SHP77 treated with DMSO at 0.1 percent for 48 hours (cell line): ENCODE results near the gene APMAP.

Source experiments
- DNase-seq: peaks from one replicate; lab custom pipeline; 2025; lab: John Stamatoyannopoulos, UW

APMAP gene

GRCh38 chr20:24987244-24987643, 5.3 kb downstream of the APMAP start:
- DNase-seq = no peak

GRCh38 chr20:24986436-24987015, 6.0 kb downstream of the APMAP start:
- no peak for DNase-seq

- no peak for DNase-seq
Observed at GRCh38 chr20:24985802-24986201, 6.7 kb downstream of the APMAP start.

DNA sequence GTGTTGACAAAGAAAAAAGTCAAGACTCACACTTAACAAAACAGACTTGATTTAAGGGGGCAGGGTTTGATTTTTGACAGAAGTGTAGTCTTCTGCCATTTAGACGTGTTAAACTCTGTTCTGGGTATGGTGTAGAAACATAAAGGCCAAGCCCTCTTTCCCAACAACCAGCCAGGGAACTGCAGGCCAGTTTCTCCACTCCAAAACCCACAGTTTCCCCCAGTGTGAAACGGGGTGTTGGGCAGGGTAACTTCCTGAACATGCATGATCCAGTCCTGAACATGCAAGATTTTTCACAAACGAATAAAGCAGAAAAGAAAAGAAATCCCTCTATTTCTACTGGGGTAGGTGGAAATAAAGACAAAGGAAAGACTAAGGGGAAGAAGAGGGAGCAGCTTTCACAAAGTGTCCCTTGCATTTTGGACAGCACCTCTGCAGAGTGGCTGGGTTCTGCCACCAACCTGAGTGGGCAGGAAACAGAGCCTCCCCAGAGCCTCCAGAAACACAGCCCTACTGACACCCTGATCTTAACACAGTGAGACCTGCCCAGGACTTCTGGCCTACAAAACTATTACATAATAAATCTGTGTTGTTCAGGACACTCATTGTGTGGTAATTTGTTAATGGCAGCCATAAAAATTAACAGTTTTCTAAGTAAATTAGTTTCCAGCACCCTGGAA, 7.5 kb downstream of the APMAP start:
- no peak for DNase-seq

- no peak for DNase-seq
Observed at GRCh38 chr20:24983896-24984295, 8.7 kb downstream of the APMAP start.

- no peak for DNase-seq
Observed at GRCh38 chr20:24981790-24982189, 10.8 kb downstream of the APMAP start.

DNA sequence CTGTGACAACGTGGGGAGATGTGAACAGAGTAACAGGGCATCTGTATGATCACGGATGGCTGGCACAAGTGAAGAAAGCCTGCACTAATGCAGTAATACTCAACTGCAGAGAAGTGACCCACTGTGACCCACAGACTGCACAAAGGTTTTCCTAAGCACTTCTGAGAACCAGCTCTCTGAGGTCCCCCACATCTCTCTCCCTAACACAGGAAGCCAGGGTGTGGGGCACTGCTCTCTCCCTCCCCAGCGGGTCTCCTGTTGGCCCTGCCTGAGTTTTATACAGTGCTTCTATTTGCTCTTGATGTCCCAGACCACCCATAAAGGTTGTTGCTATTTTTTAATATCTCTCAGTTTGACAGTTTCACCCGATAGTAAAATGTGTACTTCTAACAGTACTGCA, 11.3 kb downstream of the APMAP start:
- DNase-seq = no peak

DNA sequence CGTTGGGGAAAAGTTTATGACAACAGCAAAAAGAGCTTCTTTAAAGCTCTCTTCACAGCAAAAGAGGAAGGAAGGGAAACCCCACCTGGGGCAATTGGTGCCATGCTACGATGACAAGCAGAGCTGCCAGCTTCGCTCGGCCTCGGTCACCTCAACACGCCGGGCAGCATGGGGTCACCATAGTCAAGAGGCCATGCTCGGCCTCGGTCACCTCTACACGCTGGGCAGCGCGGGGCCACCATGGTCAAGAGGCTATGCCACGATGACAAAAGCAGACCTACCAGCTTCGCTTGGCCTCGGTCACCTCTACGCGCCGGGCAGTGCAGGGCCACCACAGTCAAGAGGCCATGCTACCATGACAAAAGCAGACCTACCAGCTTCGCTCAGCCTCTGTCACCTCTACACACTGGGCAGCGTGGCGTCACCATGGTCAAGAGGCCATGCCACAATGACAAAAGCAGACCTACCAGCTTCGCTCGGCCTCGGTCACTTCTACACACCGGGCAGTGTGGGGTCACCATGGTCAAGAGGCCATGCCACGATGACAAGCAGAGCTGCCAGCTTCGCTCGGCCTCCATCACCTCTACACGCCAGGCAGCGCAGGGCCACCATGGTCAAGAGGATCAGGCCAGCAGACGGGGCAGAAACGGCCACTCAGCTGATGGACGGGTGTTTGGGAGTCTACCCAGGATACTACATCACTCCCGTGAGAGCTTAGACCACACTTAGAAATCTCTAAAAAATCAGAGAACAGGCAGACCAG, 12.1 kb downstream of the APMAP start:
- no peak for DNase-seq

- no peak for DNase-seq
Observed at GRCh38 chr20:24979036-24979960, 13.3 kb downstream of the APMAP start.

DNA sequence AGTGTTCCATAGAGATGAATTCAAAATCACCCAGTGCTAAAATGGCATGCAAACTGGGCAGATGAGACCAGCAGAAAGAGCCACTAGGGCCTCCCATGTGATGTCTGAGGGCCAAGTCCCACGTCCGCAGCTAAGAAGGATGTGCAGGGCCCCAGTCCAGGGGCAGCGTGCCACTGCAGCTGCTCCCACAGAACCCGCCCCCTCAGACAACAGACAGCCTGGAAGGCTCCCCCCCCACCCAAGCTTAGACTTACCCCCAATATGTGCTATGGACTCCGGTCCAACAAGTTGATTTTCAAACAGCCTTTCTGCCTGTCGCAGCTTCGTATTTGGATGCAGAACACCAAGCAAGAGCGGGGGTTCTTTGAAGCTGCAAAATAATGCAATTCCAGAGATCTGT, 14.0 kb downstream of the APMAP start:
- no peak for DNase-seq

DNA sequence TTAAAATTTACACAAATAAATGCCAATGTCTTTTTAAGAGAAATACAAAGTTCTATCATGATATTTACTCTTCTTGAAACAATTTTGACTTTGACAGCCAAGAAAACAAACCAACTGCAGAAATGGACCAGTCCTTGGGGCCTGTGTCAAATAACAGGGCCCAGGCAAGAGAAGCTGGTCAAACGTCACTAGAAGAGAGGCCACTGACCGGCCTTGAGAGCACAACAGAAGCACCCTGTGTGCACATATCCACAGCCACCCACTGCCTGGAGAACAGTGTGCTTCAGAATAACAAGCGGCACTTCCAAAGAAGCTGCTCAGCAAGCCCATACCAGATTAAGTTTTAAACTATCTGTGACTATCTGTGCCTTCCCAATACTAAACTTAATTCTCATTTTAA, 14.8 kb downstream of the APMAP start:
- DNase-seq = no peak

- no peak for DNase-seq
Observed at GRCh38 chr20:24977336-24977735, 15.2 kb downstream of the APMAP start.

GRCh38 chr20:24972341-24972740, 20.2 kb downstream of the APMAP start:
- no peak for DNase-seq

DNA sequence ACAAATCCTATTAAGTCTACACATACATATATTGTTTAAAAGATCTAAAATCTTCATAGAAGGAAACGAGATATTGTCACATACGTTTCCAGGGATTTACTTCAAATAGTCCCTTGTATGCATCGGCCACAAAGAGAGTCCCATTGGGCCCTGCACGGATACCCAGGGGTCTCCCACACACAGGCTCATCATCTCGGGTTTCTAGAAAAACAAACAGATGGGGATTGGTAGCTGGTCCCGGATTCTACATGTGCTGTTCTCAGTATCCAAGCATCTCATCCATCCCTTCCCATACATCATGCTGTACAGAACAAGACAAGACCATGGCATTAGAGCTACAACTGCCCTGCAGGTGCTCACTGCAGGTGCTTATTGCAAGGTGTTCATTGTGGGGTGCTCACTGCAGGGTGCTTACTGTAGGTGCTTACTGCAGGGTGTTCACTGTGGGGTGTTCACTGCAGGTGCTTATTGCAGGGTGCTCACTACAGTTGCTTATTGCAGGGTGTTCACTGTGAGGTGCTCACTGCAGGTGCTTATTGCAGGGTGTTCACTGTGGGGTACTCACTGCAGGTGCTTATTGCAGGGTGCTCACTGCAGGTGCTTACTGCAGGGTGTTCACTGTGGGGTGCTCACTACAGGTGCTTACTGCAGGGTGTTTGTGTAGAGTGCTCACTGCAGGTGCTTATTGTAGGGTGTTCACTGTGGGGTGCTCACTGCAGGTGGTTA, 21.0 kb downstream of the APMAP start:
- DNase-seq = no peak

DNA sequence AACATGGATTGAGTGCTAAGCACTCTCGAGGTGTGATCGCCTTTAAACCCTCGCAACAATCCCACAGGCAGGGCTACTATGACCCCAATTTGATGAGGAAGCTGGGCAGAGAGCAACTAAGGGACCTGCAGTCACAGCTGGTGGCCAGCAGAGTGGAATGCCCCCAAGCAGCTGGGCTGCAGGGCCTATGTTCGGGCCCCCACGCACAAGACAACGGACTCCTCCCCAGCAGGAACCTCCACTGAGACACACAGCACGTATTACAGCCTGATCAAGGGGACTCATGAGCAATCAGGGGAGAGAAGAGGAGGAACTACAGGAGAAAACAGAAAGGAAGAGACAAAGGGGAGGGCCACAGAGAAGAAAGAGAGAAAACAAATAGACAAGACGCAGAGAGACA, 21.8 kb downstream of the APMAP start:
- DNase-seq = no peak

DNA sequence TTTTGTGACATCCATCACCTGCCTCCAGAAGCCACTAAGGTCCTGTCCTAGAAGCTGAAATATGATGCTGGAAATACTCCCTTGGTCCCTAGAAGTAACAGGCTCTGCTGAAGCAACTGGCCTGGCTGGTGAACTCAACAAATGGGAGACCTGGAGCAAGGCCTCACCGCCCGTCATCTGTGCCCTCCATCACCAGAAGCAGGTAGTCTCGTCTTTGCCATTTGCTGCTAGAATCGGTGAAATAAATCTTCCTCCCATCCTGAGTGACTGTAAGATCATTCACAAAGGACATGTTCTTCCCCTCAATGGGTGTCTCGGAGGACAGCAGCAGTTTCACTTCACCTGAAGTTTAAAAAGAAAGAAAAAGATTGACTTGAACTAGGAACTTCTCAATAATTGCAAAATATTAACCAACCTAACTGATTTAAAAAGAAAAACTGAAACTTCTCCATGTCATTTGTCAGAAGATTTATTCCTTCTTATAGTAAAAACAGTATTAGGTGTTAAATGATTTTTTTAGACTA, 22.5 kb downstream of the APMAP start:
- no peak for DNase-seq

- no peak for DNase-seq
Observed at GRCh38 chr20:24969186-24970029, 23.1 kb downstream of the APMAP start.

DNA sequence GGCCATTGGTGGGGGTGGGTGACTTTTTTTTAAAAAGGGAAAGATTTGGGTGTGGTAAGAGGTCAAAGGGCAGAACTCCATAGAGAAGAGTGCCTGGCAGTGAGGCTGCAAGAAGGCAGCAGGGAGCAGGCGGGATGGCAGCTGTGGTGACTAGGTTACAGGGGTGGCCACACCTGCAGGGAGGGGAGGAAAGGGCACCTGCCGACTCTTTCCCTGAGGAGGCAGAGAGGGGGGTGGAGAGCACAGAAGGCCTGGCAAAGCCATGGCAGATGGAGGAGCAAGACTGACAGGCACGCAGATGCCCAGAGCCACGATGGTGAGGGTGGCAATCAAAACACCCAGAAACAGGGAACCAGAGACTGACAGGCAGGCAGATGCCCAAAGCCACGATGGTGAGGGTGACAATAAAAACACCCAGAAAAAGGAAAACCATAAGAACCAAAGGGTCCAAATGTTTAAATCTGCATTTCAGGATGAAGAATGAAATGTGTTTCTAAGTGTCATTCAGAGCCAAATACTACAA, 24.2 kb downstream of the APMAP start:
- no peak for DNase-seq

DNA sequence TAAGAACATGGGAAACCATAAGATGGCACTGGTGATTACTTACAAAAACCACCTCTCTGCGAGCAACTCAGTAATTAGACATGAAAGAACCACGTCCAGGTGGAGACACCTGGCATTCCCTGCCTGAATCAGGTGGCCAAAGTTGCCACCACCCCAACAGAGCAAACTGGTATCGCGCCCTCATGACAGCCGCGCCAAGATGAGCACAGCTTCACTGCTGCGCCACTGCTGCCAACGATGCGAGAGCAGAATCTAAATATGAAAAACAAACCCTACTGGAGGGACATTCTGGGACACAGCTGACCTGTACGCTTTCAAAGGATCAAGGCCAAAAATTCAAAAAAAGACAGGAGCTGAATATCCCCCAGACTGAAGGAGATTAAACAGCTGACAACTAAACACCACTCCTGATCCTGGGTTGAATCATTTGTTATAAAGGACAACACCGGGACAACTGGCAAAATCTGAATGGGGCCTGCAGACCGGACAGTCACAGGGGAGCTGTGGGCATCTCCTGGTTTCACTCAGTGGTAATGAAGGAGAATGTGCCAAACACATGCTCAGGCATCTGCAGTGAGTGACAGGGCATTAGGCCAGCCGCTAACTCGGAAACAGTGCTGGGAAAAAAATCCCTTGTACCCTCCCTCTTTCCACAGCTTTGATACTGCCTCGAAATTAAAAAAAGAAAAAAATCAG, 26.1 kb downstream of the APMAP start:
- no peak for DNase-seq
